GM19043 (cell line): Measurements from ENCODE around the gene TSPAN4.

Experiments used
- ATAC-seq: cut with Tn5 transposase; IDR thresholded peaks from one replicate; pipeline ENCODE4 v1.9.1; 2021; ENCODE audit warnings: low read depth; ENCODE audit not compliant: unreplicated experiment

TSPAN4 gene

DNA sequence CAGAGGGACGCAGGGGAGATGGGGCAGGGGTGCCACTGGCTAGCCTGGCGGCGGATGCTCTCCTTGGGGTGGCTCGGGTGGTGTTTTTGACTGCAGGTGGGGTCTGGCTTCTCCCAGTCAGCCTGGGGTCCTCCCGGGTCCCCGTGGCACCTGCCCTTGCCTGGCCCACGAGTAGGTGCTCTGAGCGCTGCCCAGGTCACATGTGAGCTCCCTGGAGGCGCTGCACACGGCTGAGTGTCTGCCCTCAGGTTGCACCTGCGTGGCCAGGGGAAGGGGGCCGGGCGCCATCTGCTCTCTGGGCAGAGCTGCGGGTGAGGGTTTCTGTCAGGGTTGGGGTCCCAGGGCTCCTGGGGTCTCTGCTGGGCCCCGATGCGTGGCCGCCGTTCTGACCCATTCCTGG, 5.2 kb downstream of the TSPAN4 start:
- ATAC-seq, result no peak

DNA sequence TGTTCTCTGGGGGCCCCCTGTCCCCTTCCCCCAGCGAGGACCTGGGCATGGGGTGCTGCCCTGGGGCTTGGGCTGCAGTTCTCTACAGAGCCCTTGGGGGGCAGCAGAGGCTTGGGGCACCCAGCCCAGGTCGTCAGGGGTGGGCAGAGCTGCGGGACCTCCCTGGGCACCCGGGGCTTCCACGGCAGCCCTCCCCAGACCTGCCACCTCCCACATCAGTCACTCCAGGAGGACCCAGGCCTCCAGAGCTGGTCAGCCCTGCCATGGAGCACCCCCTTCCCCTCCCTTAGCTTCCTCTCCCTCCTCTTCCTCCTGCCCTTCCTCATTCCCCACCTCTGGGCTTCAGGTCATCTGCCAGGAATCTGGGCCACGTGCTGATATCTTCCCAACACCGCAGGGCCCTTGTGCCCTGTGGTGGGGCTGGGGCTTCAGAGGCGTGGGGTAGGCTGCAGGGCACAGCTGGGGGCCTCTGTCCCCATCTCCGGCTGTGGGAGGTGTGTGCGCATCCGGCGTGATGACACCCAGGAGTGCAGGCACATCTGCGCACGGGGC, 5.8 kb downstream of the TSPAN4 start:
- ATAC-seq, result no peak

- no peak for ATAC-seq
These were observed 6.6 kb downstream of the TSPAN4 start for GRCh38 chr11:849104-849824.

GRCh38 chr11:849951-850774, 7.5 kb downstream of the TSPAN4 start:
- no peak for ATAC-seq

- no peak for ATAC-seq
These were observed 8.4 kb downstream of the TSPAN4 start for GRCh38 chr11:850775-851763.

- no peak for ATAC-seq
These were observed 10.1 kb downstream of the TSPAN4 start for GRCh38 chr11:852762-853161.

- ATAC-seq, result no peak
These were observed 11.2 kb downstream of the TSPAN4 start for GRCh38 chr11:853682-854448.

DNA sequence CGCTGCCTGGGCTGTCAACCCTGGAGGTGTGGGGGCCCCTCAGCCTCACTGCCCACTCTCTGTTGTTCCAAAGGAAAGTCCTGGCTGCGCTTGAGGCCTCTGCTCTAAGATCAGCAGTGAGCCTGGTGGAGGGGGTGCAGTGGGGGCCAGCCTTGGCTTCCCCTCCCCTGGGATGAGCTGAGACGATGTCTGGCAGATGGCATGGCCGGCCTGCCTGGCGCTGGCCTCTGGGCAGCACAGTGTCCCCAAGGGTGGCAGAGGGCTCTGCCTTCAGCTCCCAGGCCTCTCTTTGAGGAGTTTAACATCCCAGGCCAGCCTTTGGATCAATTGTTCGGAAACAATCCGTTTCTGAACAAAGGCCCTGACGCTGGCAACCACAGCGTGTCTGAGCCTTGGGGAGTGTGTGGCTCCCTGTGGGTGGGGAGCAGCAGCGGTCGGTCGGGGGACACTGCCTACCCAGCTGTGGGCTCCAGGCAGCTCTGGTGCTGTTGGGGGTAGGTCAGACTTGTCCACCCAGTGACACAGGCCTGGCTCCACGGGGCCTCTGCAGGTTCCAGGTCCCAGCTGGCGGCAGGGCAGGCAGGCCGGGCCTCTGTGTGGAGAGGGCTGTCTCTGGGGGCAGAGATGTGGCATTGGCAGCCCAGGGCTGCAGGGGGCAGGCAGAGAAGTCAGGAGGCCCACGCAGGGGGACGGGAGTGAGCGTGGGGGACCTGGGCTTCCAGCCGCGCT, 12.1 kb downstream of the TSPAN4 start:
- ATAC-seq, result no peak

GRCh38 chr11:855330-855674, 12.7 kb downstream of the TSPAN4 start:
- no peak for ATAC-seq

GRCh38 chr11:855796-856195, 13.1 kb downstream of the TSPAN4 start:
- ATAC-seq, result no peak

GRCh38 chr11:856397-856796, 13.7 kb downstream of the TSPAN4 start:
- ATAC-seq, result no peak

DNA sequence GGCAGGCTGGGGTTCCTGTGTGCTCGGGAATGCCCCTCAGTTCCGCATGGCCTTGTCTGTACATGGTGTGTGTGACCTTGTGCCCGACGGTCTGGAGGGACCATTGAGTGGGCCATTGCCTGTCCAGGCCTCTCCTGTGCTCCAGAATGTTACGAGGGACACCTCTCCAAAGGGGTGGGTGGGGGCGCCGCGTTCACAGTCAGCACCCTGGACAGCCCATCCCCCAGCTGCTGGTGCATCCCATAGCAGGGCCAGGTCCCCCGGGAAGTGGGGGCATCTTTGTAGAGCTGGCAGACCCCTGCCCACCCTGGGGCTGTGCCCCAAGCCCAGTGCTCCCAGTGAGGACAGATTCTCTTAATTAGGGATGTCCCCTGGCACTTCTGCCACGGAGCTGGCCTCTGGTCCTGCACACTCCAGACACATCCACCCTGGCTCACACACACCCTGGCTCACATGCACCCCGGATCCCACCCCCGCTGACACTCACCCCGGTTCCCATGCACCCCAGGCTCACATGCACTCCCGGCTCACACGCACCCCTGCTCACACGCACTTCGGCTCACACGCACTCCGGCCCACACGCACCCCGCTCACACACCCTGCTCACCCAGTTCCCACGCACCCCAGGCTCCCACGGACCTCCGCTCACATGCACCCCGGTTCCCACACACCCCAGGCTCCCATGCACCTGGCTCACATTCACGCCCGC, 15.6 kb downstream of the TSPAN4 start:
- ATAC-seq, result no peak

GRCh38 chr11:858762-859339, 16.2 kb downstream of the TSPAN4 start:
- ATAC-seq, result no peak

DNA sequence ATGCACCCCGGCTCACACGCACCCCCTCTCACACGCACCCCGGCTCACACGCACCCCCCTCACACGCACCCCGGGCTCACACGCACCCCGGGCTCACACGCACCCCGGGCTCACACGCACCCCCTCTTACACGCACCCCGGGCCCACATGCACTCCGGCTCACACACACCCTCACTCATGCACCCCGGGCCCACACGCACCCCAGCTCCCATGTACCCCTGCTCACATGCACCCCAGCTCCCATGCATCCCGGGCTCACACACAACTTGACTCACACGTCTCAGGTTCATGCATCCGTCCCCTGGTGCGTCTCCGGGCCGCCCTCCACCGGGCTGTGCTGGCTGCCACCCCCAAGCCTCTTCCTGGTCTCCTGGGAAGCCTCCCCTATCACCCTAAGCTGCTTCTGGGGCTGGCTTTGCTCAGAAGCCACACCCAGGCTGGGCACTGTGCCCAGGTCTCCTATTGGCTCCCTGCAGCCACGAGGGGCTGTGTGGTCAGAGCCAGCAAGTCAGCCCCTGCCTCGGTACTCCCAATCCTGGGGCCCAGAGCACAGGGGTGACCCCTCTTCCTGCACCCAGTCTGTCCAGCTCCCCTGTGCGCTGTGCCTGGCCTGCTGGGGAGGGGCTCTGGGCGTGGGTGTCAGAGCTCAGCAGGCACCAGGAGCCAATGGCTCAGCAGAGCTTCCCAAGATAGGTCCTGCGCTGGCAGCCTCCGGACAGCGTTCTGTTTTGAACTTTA, 16.9 kb downstream of the TSPAN4 start:
- no peak for ATAC-seq

DNA sequence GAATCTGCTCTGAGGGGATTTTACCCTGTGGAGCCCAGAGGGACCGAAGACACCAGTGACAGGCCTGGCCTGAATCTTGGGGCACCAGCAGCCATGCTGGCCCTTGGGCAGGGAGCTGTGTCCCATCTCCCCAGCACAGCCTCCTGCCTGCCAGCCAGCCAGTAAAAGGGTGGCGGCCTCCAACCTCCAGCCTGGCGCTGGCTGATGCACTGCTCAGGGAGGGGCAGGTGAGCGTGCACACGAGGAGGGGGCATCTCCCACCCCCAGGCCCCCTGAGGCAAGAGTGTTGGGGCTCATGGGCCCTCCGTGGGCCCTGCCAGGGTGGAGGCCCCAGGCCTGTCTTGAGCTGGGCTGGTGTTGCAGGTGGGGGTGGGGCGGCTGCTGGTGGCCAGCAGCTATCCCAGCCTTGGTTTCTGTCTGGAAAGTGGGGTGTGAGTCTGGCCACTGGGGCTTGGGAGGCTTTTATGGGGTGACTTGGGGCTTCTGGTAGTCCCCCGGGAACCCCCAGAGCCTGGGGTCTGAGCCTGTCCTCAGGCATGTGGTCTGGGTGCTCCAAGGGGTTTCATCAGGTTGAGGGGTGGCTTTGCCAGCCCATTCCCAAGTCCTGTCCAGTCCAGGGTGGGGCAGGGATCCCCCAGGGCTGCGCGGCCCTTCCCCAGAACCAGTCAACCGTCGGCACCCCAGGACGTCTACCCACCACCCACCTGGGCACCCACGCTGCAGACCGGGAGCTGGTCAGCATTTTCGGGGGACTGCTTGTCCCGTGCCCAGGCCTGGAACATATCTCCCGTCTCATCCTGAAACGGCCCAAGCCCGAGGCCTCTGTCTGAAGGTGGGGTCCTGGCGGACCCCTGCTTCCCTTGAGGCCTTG, 17.8 kb downstream of the TSPAN4 start:
- ATAC-seq, result no peak

DNA sequence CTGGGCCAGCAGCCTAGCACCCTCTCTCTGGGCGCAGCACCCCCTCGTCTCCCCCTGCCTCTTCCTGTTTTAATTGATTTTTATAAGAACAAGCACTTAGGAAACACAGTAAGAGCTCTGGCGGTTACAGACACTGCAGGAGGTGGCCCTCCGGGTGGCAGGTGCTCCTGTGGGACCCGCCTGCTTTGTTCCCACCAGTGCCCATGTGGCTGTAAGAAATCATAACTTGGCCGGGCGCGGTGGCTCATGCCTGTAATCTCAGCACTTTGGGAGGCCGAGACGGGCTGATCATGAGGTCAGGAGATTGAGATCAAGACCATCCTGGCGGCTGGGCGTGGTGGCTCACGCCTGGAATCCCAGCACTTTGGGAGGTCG, 18.4 kb downstream of the TSPAN4 start:
- ATAC-seq, result no peak
